PC-9 (cell line): ENCODE data around the gene LARP4. TPM values are rescaled to one million over a fixed set of nuclear protein-coding genes. Genes with fewer than 3 reads are reported as not detected.

Experiments
- BruUV-seq: library from RNA; stranded (reverse); fragments of 400-500 nt; replicated peaks from 2 replicates; lab custom pipeline; 2021; lab: Mats Ljungman, UMichigan
- CTCF ChIA-PET: fragments of 300-600 bp; sonication (Branson Sonifier 250); formaldehyde crosslinking; loops from one replicate; lab custom pipeline; 2022; ENCODE audit warnings: antibody characterized with exemption; lab: Charles Lee
- POLR2A ChIA-PET: fragments of 300-600 bp; sonication (Branson Sonifier 250); formaldehyde crosslinking; loops from one replicate; lab custom pipeline; 2022; ENCODE audit warnings: antibody characterized with exemption; ENCODE audit not compliant: unreplicated experiment; lab: Charles Lee
- DNase-seq, 2 experiments: peaks; one replicate each; pipeline versions ENCODE4 v3.0.0 to v3.0.0-alpha.2; 2015 to 2022; ENCODE audit warnings: mixed read lengths in 1 of 2
- H2AFZ ChIP-seq: fragments of 200-600 bp; sonication (generic); 2 replicates; pipeline ENCODE4 v1.8.1; 2017; ENCODE audit warnings: antibody characterized with exemption
- H3F3A ChIP-seq: fragments of 200-600 bp; sonication (generic); 2 replicates; pipeline ENCODE4 v1.8.1; 2017; ENCODE audit warnings: antibody characterized with exemption, mild to moderate bottlenecking, low read depth; ENCODE audit not compliant: insufficient read depth
- H3K27ac ChIP-seq: fragments of 200-600 bp; sonication (generic); 2 replicates; pipeline ENCODE4 v1.6.1; 2016; ENCODE audit warnings: mixed run types
- H3K27me3 ChIP-seq: fragments of 200-600 bp; sonication (generic); 2 replicates; pipeline ENCODE4 v1.6.1; 2016; ENCODE audit warnings: low read depth, mixed run types; ENCODE audit not compliant: insufficient read depth
- H3K36me3 ChIP-seq: fragments of 200-600 bp; sonication (generic); 2 replicates; pipeline ENCODE4 v1.6.1; 2016; ENCODE audit warnings: low read depth, mixed run types
- H3K4me1 ChIP-seq: fragments of 200-600 bp; sonication (generic); replicated peaks from 2 replicates; pipeline ENCODE4 v1.6.1; 2016; ENCODE audit warnings: mixed run types; ENCODE audit not compliant: insufficient read depth
- H3K4me2 ChIP-seq: fragments of 200-600 bp; sonication (generic); 2 replicates; pipeline ENCODE4 v1.6.1; 2017; ENCODE audit warnings: mixed run types
- H3K4me3 ChIP-seq: fragments of 200-600 bp; sonication (generic); 2 replicates; pipeline ENCODE4 v1.6.1; 2016; ENCODE audit warnings: mixed run types
- H3K79me2 ChIP-seq: fragments of 200-600 bp; sonication (generic); 2 replicates; pipeline ENCODE4 v1.6.1; 2017; ENCODE audit warnings: low read depth, mixed run types
- H3K9me2 ChIP-seq: fragments of 200-600 bp; sonication (generic); 2 replicates; pipeline ENCODE4 v1.8.1; 2017; ENCODE audit warnings: mild to moderate bottlenecking; ENCODE audit not compliant: insufficient read depth
- H3K9me3 ChIP-seq: fragments of 200-600 bp; sonication (generic); 2 replicates; pipeline ENCODE4 v1.8.1; 2016; ENCODE audit warnings: low read depth; ENCODE audit not compliant: insufficient read depth
- H4K20me1 ChIP-seq: fragments of 200-600 bp; sonication (generic); 2 replicates; pipeline ENCODE4 v1.8.1; 2017; ENCODE audit not compliant: insufficient read depth
- CTCF ChIP-seq: fragments of 200-600 bp; sonication (generic); conservative IDR thresholded peaks from 2 replicates; pipeline ENCODE4 v1.6.1; 2017; ENCODE audit warnings: mixed run types, antibody characterized with exemption, mild to moderate bottlenecking, moderate library complexity
- EZH2 ChIP-seq: fragments of 200-600 bp; sonication (generic); IDR thresholded peaks from 2 replicates; pipeline ENCODE4 v1.8.0; 2017; ENCODE audit warnings: antibody characterized with exemption, low read depth
- intact Hi-C: fragments of 100-400 bp; cut with micrococcal nuclease; formaldehyde crosslinking; loops from one replicate; pipeline ENCODE4 v1.10.0; 2022; ENCODE audit not compliant: unreplicated experiment
- total RNA-seq: library from RNA; stranded (reverse); gene quantifications from 2 replicates; pipeline ENCODE4 v1.2.3, GENCODE V29; 2021

LARP4 gene
- total RNA-seq, 1 experiment from 2014 or later, result 74.2 TPM

GRCh38 chr12:50390316-50390741 is 10.4 kb upstream of the LARP4 start:
- POLR2A ChIA-PET, result interaction anchor here (0.6 kb wide), 1 partner anchor 16 kb away, joined by 4 read pairs; no protein-coding TSS in a partner anchor
- H4K20me1 ChIP-seq, result no peaks in the 10 kb centered on the region
- peak; percentile 33 to 96 for DNase-seq
- no peaks in the 10 kb centered on the region for H3K27me3 ChIP-seq
- peak overlapping the region; percentile 64 for H3K27ac ChIP-seq
- H3K4me1 ChIP-seq, result peaks cover 38% of the 10 kb centered on the region
- no peak overlapping the region for H2AFZ ChIP-seq
- H3K79me2 ChIP-seq, result no peaks in the 10 kb centered on the region
- CTCF ChIA-PET, result interaction anchor here (0.5 kb wide), 1 partner anchor 62 kb away, joined by 14 read pairs; no protein-coding TSS in a partner anchor
- no peaks in the 10 kb centered on the region for H3K9me2 ChIP-seq
- TF ChIP-seq EZH2 (no peak), CTCF (no peak)
- peaks cover 25% of the 10 kb centered on the region for H3F3A ChIP-seq
- BruUV-seq, result no TSS peak
- H3K4me2 ChIP-seq, result peak overlapping the region; percentile 21; the same call in 1 of the 2 replicates
- H3K9me3 ChIP-seq, result no peaks in the 10 kb centered on the region
- intact Hi-C loops, result no loop called here
- no peak overlapping the region for H3K4me3 ChIP-seq
- H3K36me3 ChIP-seq, result no peaks in the 10 kb centered on the region

GRCh38 chr12:50394469-50395029 is 6.1 kb upstream of the LARP4 start:
- Histone ChIP-seq H3K27me3 (no peaks in the 10 kb centered on the region), H3F3A (peaks cover 40% of the 10 kb centered on the region), H3K9me3 (no peaks in the 10 kb centered on the region), H2AFZ (no peak overlapping the region), H3K36me3 (no peaks in the 10 kb centered on the region), H3K4me2 (peak overlapping the region; percentile 18; the same call in 1 of the 2 replicates), H3K4me3 (no peak overlapping the region), H3K4me1 (peaks cover 55% of the 10 kb centered on the region), H3K9me2 (no peaks in the 10 kb centered on the region), H3K79me2 (no peaks in the 10 kb centered on the region), H4K20me1 (no peaks in the 10 kb centered on the region), H3K27ac (peak overlapping the region; percentile 33)
- no TSS peak for BruUV-seq
- CTCF ChIA-PET, result interaction anchor here (0.6 to 0.7 kb wide), 2 partner anchors 220 to 283 kb away, joined by 9 to 10 read pairs; partner anchors contain the start of gene COX14
- POLR2A ChIA-PET, result interaction anchor here (0.5 to 0.7 kb wide), 3 partner anchors 220 to 577 kb away, joined by 3 to 9 read pairs (median 5); no protein-coding TSS in a partner anchor
- TF ChIP-seq EZH2 (no peak), CTCF (no peak)
- peak; percentile 38 to 79 for DNase-seq
- intact Hi-C loops, result no loop called here

- intact Hi-C loops, result no loop called here
- H3K4me2 ChIP-seq, result peak overlapping the region; percentile 14
- no peaks in the 10 kb centered on the region for H3K27me3 ChIP-seq
- peaks cover 42% of the 10 kb centered on the region for H3K4me1 ChIP-seq
- H3K27ac ChIP-seq, result peak overlapping the region; percentile 62
- H3K9me2 ChIP-seq, result no peaks in the 10 kb centered on the region
- DNase-seq, result no peak
- peaks cover 13% of the 10 kb centered on the region for H3K79me2 ChIP-seq
- H2AFZ ChIP-seq, result peak overlapping the region; percentile 28; the same call in 1 of the 2 replicates
- peaks cover 49% of the 10 kb centered on the region for H3F3A ChIP-seq
- H3K36me3 ChIP-seq, result no peaks in the 10 kb centered on the region
- H3K9me3 ChIP-seq, result no peaks in the 10 kb centered on the region
- no peak overlapping the region for H3K4me3 ChIP-seq
- CTCF ChIA-PET, result no interaction called here
- H4K20me1 ChIP-seq, result peaks cover 4% of the 10 kb centered on the region; the same call in 1 of the 2 replicates
- TF ChIP-seq EZH2, result no peak
- no peak for TF ChIP-seq CTCF
- POLR2A ChIA-PET, result no interaction called here
- no TSS peak for BruUV-seq
Observed at GRCh38 chr12:50397117-50397650, 3.5 kb upstream of the LARP4 start.
